OCI-LY3 (cell line): ENCODE measurements around the gene TARBP2.

Source experiments
- H2AFZ ChIP-seq: fragments of 200-600, 300-600 bp; shearing (Covaris generic); 2 replicates; pipeline ENCODE4 v1.6.0; 2014; ENCODE audit warnings: antibody characterized with exemption, low read depth, low read length
- H3K27ac ChIP-seq: fragments of 200-600, 300-600 bp; sonication (generic); 2 replicates; pipeline ENCODE4 v1.5.1; 2014; ENCODE audit warnings: mild to moderate bottlenecking, low read length, moderate library complexity, mixed read lengths
- H3K27me3 ChIP-seq: fragments of 200-600, 300-600 bp; sonication (generic); 2 replicates; pipeline ENCODE4 v1.6.1; 2014; ENCODE audit warnings: low read depth, low read length, mixed read lengths
- H3K36me3 ChIP-seq: fragments of 200-600, 300-600 bp; sonication (generic); replicated peaks from 2 replicates; pipeline ENCODE3; 2014; ENCODE audit warnings: low read depth, low read length, mixed read lengths
- H3K4me1 ChIP-seq: fragments of 300-600, 200-600 bp; sonication (generic); 2 replicates; pipeline ENCODE4 v1.6.1; 2014; ENCODE audit warnings: low read length, mixed read lengths
- H3K4me2 ChIP-seq: fragments of 200-600, 300-600 bp; sonication (generic); 2 replicates; pipeline ENCODE4 v1.6.1; 2014; ENCODE audit warnings: low read length, mixed read lengths
- H3K4me3 ChIP-seq: fragments of 300-600, 200-600 bp; sonication (generic); 2 replicates; pipeline ENCODE4 v1.5.1; 2014; ENCODE audit warnings: antibody characterized with exemption, mild to moderate bottlenecking, low read length, moderate library complexity
- H3K79me2 ChIP-seq: fragments of 300-600, 200-600 bp; shearing (Covaris generic); 2 replicates; pipeline ENCODE4 v1.6.1; 2014; ENCODE audit warnings: mild to moderate bottlenecking, low read length, mixed read lengths
- H3K9ac ChIP-seq: fragments of 300-600, 200-600 bp; shearing (Covaris generic); 2 replicates; pipeline ENCODE4 v1.6.0; 2014; ENCODE audit warnings: mild to moderate bottlenecking, low read length, moderate library complexity
- H3K9me3 ChIP-seq: fragments of 200-600, 300-600 bp; shearing (Covaris generic); 2 replicates; pipeline ENCODE4 v1.6.1; 2014; ENCODE audit warnings: low read length, mixed read lengths; ENCODE audit not compliant: insufficient read depth
- H4K20me1 ChIP-seq: fragments of 200-600, 300-600 bp; sonication (generic); 2 replicates; pipeline ENCODE4 v1.6.1; 2016; ENCODE audit warnings: low read length, mixed read lengths; ENCODE audit not compliant: insufficient read depth
- EZH2phosphoT487 ChIP-seq: fragments of 200-600 bp; shearing (Covaris generic); IDR thresholded peaks from 2 replicates; pipeline ENCODE4 v1.6.1; 2018; ENCODE audit warnings: antibody characterized with exemption, mixed run types, low read depth
- TF ChIP-seq, protein P1 (sequence below): fragments of 200-600, 300-600 bp; sonication (generic); IDR thresholded peaks from 2 replicates; pipeline ENCODE4 v1.5.1; 2014; ENCODE audit warnings: antibody characterized with exemption, low read length, low read depth

The TARBP2 gene

DNA sequence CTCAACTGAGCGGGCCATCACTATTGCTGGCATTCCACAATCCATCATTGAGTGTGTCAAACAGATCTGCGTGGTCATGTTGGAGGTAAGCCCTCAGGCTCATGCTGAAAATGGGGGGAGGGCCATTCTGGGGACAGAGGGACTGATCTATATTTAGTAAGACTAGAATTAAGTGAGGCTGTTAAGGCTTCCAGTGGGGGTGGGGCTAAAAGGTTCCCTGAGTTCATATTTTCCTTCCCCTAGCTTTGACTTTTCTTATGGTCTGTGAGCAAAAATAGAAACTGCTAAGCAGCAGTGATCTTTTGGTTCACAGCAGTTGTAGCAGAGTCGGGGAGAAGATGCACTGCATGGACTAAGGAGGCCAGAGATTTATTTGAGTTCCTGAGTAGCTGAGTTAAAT lies 40.0 kb upstream of the TARBP2 start:
- H3K27me3 ChIP-seq: no peaks in the 10 kb centered on the region
- peaks cover 87% of the 10 kb centered on the region for H3K36me3 ChIP-seq
- H3K27ac ChIP-seq: no peak overlapping the region
- peaks cover 87% of the 10 kb centered on the region for H3K79me2 ChIP-seq
- TF ChIP-seq EZH2phosphoT487: no peak
- TF ChIP-seq, protein P1, sequence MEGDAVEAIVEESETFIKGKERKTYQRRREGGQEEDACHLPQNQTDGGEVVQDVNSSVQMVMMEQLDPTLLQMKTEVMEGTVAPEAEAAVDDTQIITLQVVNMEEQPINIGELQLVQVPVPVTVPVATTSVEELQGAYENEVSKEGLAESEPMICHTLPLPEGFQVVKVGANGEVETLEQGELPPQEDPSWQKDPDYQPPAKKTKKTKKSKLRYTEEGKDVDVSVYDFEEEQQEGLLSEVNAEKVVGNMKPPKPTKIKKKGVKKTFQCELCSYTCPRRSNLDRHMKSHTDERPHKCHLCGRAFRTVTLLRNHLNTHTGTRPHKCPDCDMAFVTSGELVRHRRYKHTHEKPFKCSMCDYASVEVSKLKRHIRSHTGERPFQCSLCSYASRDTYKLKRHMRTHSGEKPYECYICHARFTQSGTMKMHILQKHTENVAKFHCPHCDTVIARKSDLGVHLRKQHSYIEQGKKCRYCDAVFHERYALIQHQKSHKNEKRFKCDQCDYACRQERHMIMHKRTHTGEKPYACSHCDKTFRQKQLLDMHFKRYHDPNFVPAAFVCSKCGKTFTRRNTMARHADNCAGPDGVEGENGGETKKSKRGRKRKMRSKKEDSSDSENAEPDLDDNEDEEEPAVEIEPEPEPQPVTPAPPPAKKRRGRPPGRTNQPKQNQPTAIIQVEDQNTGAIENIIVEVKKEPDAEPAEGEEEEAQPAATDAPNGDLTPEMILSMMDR: no peak
- no peak overlapping the region for H3K4me2 ChIP-seq
- no peaks in the 10 kb centered on the region for H3K9me3 ChIP-seq
- H3K4me3 ChIP-seq: no peak overlapping the region
- no peak overlapping the region for H2AFZ ChIP-seq
- peaks cover 63% of the 10 kb centered on the region for H4K20me1 ChIP-seq
- H3K9ac ChIP-seq: no peak overlapping the region
- no peaks in the 10 kb centered on the region for H3K4me1 ChIP-seq

DNA sequence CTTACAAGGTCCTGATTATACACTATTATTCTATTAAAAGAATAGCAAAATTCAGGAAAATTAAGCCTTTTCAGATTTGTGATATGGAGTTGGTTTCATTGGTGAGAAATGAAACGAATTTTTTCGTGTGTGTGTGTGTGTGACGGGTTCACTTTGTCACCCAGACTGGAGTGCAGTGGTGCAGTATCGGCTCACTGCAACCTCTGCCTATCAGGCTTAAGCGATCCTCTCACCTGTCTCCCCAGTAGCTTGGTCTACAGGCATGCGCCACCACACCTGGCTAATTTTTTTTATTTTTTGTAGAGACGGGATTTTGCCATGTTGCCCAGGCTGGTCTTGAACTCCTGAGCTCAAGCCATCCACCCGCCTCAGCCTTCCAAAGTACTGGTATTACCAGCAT lies 39.5 kb upstream of the TARBP2 start:
- H3K4me3 ChIP-seq: no peak overlapping the region
- H3K9ac ChIP-seq: no peak overlapping the region
- no peak overlapping the region for H3K27ac ChIP-seq
- peaks cover 69% of the 10 kb centered on the region for H4K20me1 ChIP-seq
- H3K4me1 ChIP-seq: no peaks in the 10 kb centered on the region
- H3K27me3 ChIP-seq: no peaks in the 10 kb centered on the region
- H3K79me2 ChIP-seq: peaks cover 87% of the 10 kb centered on the region
- H3K4me2 ChIP-seq: no peak overlapping the region
- no peak overlapping the region for H2AFZ ChIP-seq
- TF ChIP-seq EZH2phosphoT487: no peak
- TF ChIP-seq, protein P1: no peak
- H3K36me3 ChIP-seq: peaks cover 89% of the 10 kb centered on the region
- H3K9me3 ChIP-seq: no peaks in the 10 kb centered on the region

DNA sequence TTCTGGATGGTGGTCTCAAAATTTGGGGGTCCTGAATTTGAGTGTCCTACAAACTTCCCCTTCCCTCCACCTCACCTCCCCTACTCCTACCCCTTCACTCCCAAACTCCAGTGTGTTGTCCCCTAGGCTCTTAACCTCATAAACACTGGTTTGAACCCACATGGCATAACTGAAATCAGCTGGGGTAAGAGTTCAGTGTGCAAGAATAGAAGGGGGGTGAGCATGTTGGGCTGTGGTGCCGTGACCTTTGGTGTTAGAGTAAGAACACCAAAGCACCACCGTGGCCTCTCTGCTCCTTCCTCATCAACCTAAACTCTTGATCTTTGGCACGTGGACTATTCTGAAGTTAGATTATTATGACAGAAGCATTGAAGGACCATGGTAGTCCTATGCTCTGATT lies 38.1 kb upstream of the TARBP2 start:
- H3K9me3 ChIP-seq: no peaks in the 10 kb centered on the region
- no peaks in the 10 kb centered on the region for H3K27me3 ChIP-seq
- H3K9ac ChIP-seq: no peak overlapping the region
- H3K27ac ChIP-seq: no peak overlapping the region
- H3K4me2 ChIP-seq: no peak overlapping the region
- peaks cover 91% of the 10 kb centered on the region for H3K36me3 ChIP-seq
- TF ChIP-seq, protein P1: no peak
- no peak for TF ChIP-seq EZH2phosphoT487
- H4K20me1 ChIP-seq: peaks cover 72% of the 10 kb centered on the region
- no peak overlapping the region for H3K4me3 ChIP-seq
- H3K4me1 ChIP-seq: no peaks in the 10 kb centered on the region
- no peak overlapping the region for H2AFZ ChIP-seq
- peaks cover 83% of the 10 kb centered on the region for H3K79me2 ChIP-seq

- Histone ChIP-seq H3K27ac (no peak overlapping the region), H3K9ac (no peak overlapping the region), H3K4me3 (no peak overlapping the region), H3K4me2 (no peak overlapping the region), H3K27me3 (no peaks in the 10 kb centered on the region), H3K4me1 (no peaks in the 10 kb centered on the region), H2AFZ (no peak overlapping the region), H3K9me3 (no peaks in the 10 kb centered on the region), H3K36me3 (peaks cover 95% of the 10 kb centered on the region), H3K79me2 (peaks cover 85% of the 10 kb centered on the region), H4K20me1 (peaks cover 70% of the 10 kb centered on the region)
- no peak for TF ChIP-seq EZH2phosphoT487
- TF ChIP-seq, protein P1: no peak
Measured at GRCh38 chr12:53463802-53464560, 37.1 kb upstream of the TARBP2 start.
